Panc1 (cell line): ENCODE data around the gene KLHL3. TPM values are rescaled to one million over a fixed set of nuclear protein-coding genes. Genes with fewer than 3 reads are reported as not detected.

ENCODE experiments used
- ATAC-seq: fragments of 200-7000 bp; cut with Tn5 transposase; 2 replicates; pipeline ENCODE4 v1.9.1; 2020; ENCODE audit warnings: mild to moderate bottlenecking, moderate library complexity
- BruUV-seq: library from RNA; stranded (reverse); fragments of 400-500 nt; replicated peaks from 2 replicates; lab custom pipeline; 2021; lab: Mats Ljungman, UMichigan
- CTCF ChIA-PET: fragments of 300-600 bp; sonication (Branson Sonifier 250); formaldehyde crosslinking; loops from one replicate; lab custom pipeline; 2022; ENCODE audit warnings: antibody characterized with exemption; lab: Charles Lee
- POLR2A ChIA-PET: fragments of 300-600 bp; sonication (Branson Sonifier 250); formaldehyde crosslinking; loops from one replicate; lab custom pipeline; 2022; ENCODE audit warnings: antibody characterized with exemption; lab: Charles Lee
- DNase-seq: peaks from one replicate; pipeline ENCODE4 v3.0.0-alpha.2; 2010; ENCODE audit warnings: low read depth, low spot score
- H3K27ac ChIP-seq: 2 replicates; pipeline ENCODE4 v1.5.1; 2011; ENCODE audit warnings: mild to moderate bottlenecking, low read length, inconsistent platforms
- H3K27me3 ChIP-seq: fragments of 200-500 bp; sonication (Bioruptor generic); 2 replicates; pipeline ENCODE4 v1.6.0; 2014; ENCODE audit warnings: low read length, inconsistent platforms; ENCODE audit not compliant: control insufficient read depth, insufficient read depth
- H3K36me3 ChIP-seq: fragments of 200-500 bp; sonication (Bioruptor generic); 2 replicates; pipeline ENCODE4 v1.5.1; 2014; ENCODE audit warnings: inconsistent platforms, mild to moderate bottlenecking, low read length, moderate library complexity; ENCODE audit not compliant: control insufficient read depth, insufficient read depth
- H3K4me1 ChIP-seq: 2 replicates; pipeline ENCODE4 v1.5.1; 2011; ENCODE audit warnings: inconsistent platforms, mild to moderate bottlenecking, low read length, moderate library complexity; ENCODE audit not compliant: control insufficient read depth, insufficient read depth
- H3K4me3 ChIP-seq, 2 experiments: 2 replicates each; pipeline ENCODE4 v1.5.1; 2011 to 2012; ENCODE audit warnings: low read depth in 2 of 2, low read length in 2 of 2, mild to moderate bottlenecking in 2 of 2, inconsistent platforms in 1 of 2, moderate library complexity in 1 of 2
- H3K9me3 ChIP-seq: fragments of 200-500 bp; sonication (Bioruptor generic); 2 replicates; pipeline ENCODE4 v1.5.1; 2014; ENCODE audit warnings: low read depth, mild to moderate bottlenecking, inconsistent platforms, low read length, moderate library complexity; ENCODE audit not compliant: control insufficient read depth, insufficient read depth
- POLR2AphosphoS5 ChIP-seq: IDR thresholded peaks from 2 replicates; pipeline ENCODE4 v1.6.1; 2012; ENCODE audit warnings: mild to moderate bottlenecking, low read depth, low read length, moderate library complexity
- SIN3A ChIP-seq: IDR thresholded peaks from 2 replicates; pipeline ENCODE4 v1.6.1; 2012; ENCODE audit warnings: low read depth, mild to moderate bottlenecking, low read length, moderate library complexity, borderline replicate concordance; ENCODE audit not compliant: insufficient read depth
- TCF7L2 ChIP-seq: IDR thresholded peaks from 2 replicates; pipeline ENCODE4 v1.6.1; 2011; ENCODE audit warnings: mild to moderate bottlenecking, low read depth, low read length, inconsistent platforms
- in situ Hi-C: cut with HindIII; loops from 2 replicates; pipeline ENCODE4 v1.10.0; 2016; ENCODE audit warnings: low sequenced_read_pairs, low pct_unique_long_range_greater_than_20kb
- intact Hi-C: fragments of 100-400 bp; cut with micrococcal nuclease; formaldehyde crosslinking; loops from one replicate; pipeline ENCODE4 v1.10.0; 2022; ENCODE audit not compliant: unreplicated experiment
- microRNA-seq: library from miRNA; unstranded; fragments of <30 nt; microRNA quantifications from one replicate; pipeline ENCODE4 v1.1.0, GENCODE V29; 2020; ENCODE audit not compliant: unreplicated experiment
- total RNA-seq: library from RNA; stranded (reverse); gene quantifications from one replicate; pipeline ENCODE4 v1.2.1, GENCODE V29; 2021; ENCODE audit not compliant: unreplicated experiment
- TF ChIP-seq, protein P1 (sequence below), 2 experiments: IDR thresholded peaks; 2 replicates each; pipeline ENCODE4 v1.6.1; 2011 to 2012; ENCODE audit warnings: low read depth in 2 of 2, control low read depth in 1 of 2, low read length in 1 of 2, mild to moderate bottlenecking in 1 of 2, moderate library complexity in 1 of 2; ENCODE audit not compliant: insufficient read depth in 1 of 2

Gene KLHL3
- total RNA-seq, 1 experiment from 2014 or later = 1.9 TPM

- POLR2A ChIA-PET = no interaction called here
- no peak overlapping the region for H3K4me3 ChIP-seq
- CTCF ChIA-PET = no interaction called here
- no peaks in the 10 kb centered on the region for H3K4me1 ChIP-seq
- H3K9me3 ChIP-seq = no peaks in the 10 kb centered on the region
- H3K27me3 ChIP-seq = no peaks in the 10 kb centered on the region
- TF ChIP-seq SIN3A (no peak), POLR2AphosphoS5 (no peak), TCF7L2 (no peak)
- TF ChIP-seq, protein P1, sequence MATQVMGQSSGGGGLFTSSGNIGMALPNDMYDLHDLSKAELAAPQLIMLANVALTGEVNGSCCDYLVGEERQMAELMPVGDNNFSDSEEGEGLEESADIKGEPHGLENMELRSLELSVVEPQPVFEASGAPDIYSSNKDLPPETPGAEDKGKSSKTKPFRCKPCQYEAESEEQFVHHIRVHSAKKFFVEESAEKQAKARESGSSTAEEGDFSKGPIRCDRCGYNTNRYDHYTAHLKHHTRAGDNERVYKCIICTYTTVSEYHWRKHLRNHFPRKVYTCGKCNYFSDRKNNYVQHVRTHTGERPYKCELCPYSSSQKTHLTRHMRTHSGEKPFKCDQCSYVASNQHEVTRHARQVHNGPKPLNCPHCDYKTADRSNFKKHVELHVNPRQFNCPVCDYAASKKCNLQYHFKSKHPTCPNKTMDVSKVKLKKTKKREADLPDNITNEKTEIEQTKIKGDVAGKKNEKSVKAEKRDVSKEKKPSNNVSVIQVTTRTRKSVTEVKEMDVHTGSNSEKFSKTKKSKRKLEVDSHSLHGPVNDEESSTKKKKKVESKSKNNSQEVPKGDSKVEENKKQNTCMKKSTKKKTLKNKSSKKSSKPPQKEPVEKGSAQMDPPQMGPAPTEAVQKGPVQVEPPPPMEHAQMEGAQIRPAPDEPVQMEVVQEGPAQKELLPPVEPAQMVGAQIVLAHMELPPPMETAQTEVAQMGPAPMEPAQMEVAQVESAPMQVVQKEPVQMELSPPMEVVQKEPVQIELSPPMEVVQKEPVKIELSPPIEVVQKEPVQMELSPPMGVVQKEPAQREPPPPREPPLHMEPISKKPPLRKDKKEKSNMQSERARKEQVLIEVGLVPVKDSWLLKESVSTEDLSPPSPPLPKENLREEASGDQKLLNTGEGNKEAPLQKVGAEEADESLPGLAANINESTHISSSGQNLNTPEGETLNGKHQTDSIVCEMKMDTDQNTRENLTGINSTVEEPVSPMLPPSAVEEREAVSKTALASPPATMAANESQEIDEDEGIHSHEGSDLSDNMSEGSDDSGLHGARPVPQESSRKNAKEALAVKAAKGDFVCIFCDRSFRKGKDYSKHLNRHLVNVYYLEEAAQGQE (IDR thresholded peaks at IDR 0.05; ENCODE audit: insufficient read depth in 1 of 2, low read depth in 2 of 2, low read length in 1 of 2) = no peak
- no TSS peak for BruUV-seq
- no peak overlapping the region for H3K27ac ChIP-seq
- no peaks in the 10 kb centered on the region for H3K36me3 ChIP-seq
- in situ Hi-C loops (no loop called here), intact Hi-C loops (no loop called here)
- no peak for DNase-seq
- ATAC-seq = no peak
Observed at GRCh38 chr5:137570070-137570469, 165.8 kb downstream of the KLHL3 start.

Small RNA genes lying within 50 kb of the gene (microRNA-seq; reads per million reads assigned to microRNA genes)
- gene MIR874 = 115 reads per million, percentile 57 among the genes with 10 or more reads in this experiment

Other genes with a start within 250 kb of the KLHL3 start
- 15.6 TPM for gene SPOCK1, start 236.8 kb downstream of the KLHL3 start, total RNA-seq
- gene HNRNPA0, start 18.3 kb upstream of the KLHL3 start, total RNA-seq = 33.3 TPM
- gene MYOT, start 131.8 kb upstream of the KLHL3 start, total RNA-seq = not detected
- gene PKD2L2, start 153.4 kb upstream of the KLHL3 start, total RNA-seq = not detected